Trophoblast cell (in vitro differentiated cells and primary cell): ENCODE measurements around the gene NTSR1.
A peak's percentile ranks its signal among the peaks of the same experiment; 100 is the strongest.

ENCODE experiments used
- DNase-seq, 2 donors: peaks; one replicate each; pipeline ENCODE4 v3.0.0-alpha.2; 2016
- H2AFZ ChIP-seq: 2 replicates; pipeline ENCODE4 v1.6.1; 2013; ENCODE audit warnings: low read length, moderate library complexity, mild to moderate bottlenecking; ENCODE audit not compliant: insufficient read depth, poor library complexity
- H2AK5ac ChIP-seq: 2 replicates; pipeline ENCODE4 v1.6.1; 2013; ENCODE audit warnings: mild to moderate bottlenecking, low read length
- H2BK120ac ChIP-seq: 2 replicates; pipeline ENCODE4 v1.6.1; 2013; ENCODE audit warnings: low read length, mild to moderate bottlenecking, moderate library complexity; ENCODE audit not compliant: insufficient read depth, poor library complexity
- H2BK12ac ChIP-seq: 2 replicates; pipeline ENCODE4 v1.6.1; 2013; ENCODE audit warnings: mild to moderate bottlenecking, low read length, moderate library complexity
- H2BK5ac ChIP-seq: 2 replicates; pipeline ENCODE4 v1.6.1; 2013; ENCODE audit warnings: low read length, low read depth, moderate library complexity, mild to moderate bottlenecking; ENCODE audit not compliant: poor library complexity
- H3K14ac ChIP-seq: 2 replicates; pipeline ENCODE4 v1.6.1; 2013; ENCODE audit warnings: mild to moderate bottlenecking, low read length
- H3K18ac ChIP-seq: 2 replicates; pipeline ENCODE4 v1.6.1; 2013; ENCODE audit warnings: mild to moderate bottlenecking, low read length
- H3K23ac ChIP-seq: 2 replicates; pipeline ENCODE4 v1.6.1; 2013; ENCODE audit warnings: low read length
- H3K27ac ChIP-seq: 2 replicates; pipeline ENCODE4 v1.5.1; 2013; ENCODE audit warnings: low read depth, mild to moderate bottlenecking, inconsistent platforms, low read length, moderate library complexity
- H3K27me3 ChIP-seq: 2 replicates; pipeline ENCODE4 v1.6.1; 2013; ENCODE audit warnings: inconsistent platforms, mild to moderate bottlenecking, low read length, moderate library complexity; ENCODE audit not compliant: insufficient read depth
- H3K36me3 ChIP-seq, 2 experiments: 1 replicate in 1 of 2; 2 replicates in 1 of 2; pipeline ENCODE4 v1.6.1; 2013; ENCODE audit warnings: low read length in 2 of 2, mild to moderate bottlenecking in 2 of 2, moderate library complexity in 1 of 2; ENCODE audit not compliant: insufficient read depth in 2 of 2, control insufficient read depth in 1 of 2
- H3K4ac ChIP-seq: 2 replicates; pipeline ENCODE4 v1.6.1; 2013; ENCODE audit warnings: low read depth, mild to moderate bottlenecking, low read length, moderate library complexity
- H3K4me1 ChIP-seq, 2 experiments: 1 replicate in 1 of 2; 2 replicates in 1 of 2; pipeline ENCODE4 v1.6.1; 2013; ENCODE audit warnings: low read length in 2 of 2, mild to moderate bottlenecking in 2 of 2, moderate library complexity in 1 of 2; ENCODE audit not compliant: insufficient read depth in 2 of 2, control insufficient read depth in 1 of 2
- H3K4me2 ChIP-seq: 2 replicates; pipeline ENCODE4 v1.6.1; 2013; ENCODE audit warnings: inconsistent platforms, mild to moderate bottlenecking, low read length, moderate library complexity
- H3K4me3 ChIP-seq: 2 replicates; pipeline ENCODE4 v1.5.1; 2013; ENCODE audit warnings: mild to moderate bottlenecking, low read depth, low read length, inconsistent platforms
- H3K79me1 ChIP-seq: one replicate; pipeline ENCODE4 v1.6.1; 2013; ENCODE audit warnings: low read length
- H3K79me2 ChIP-seq: 2 replicates; pipeline ENCODE4 v1.6.1; 2013; ENCODE audit warnings: low read length, mild to moderate bottlenecking; ENCODE audit not compliant: control insufficient read depth, insufficient read depth, poor library complexity
- H3K9ac ChIP-seq: 2 replicates; pipeline ENCODE4 v1.6.1; 2013; ENCODE audit warnings: mild to moderate bottlenecking, low read length
- H3K9me3 ChIP-seq: 2 replicates; pipeline ENCODE4 v1.6.1; 2013; ENCODE audit warnings: low read depth, mild to moderate bottlenecking, control low read depth, inconsistent platforms, low read length; ENCODE audit not compliant: insufficient read depth
- H4K12ac ChIP-seq: 2 replicates; pipeline ENCODE4 v1.6.1; 2013; ENCODE audit warnings: low read depth, mild to moderate bottlenecking, low read length, moderate library complexity
- H4K8ac ChIP-seq: 2 replicates; pipeline ENCODE4 v1.6.1; 2013; ENCODE audit warnings: low read depth, mild to moderate bottlenecking, low read length, moderate library complexity
- H4K91ac ChIP-seq: one replicate; pipeline ENCODE4 v1.6.1; 2013; ENCODE audit warnings: low read depth, mild to moderate bottlenecking, low read length, moderate library complexity
- WGBS: extraction: QIAGEN DNeasy Blood & Tissue Kit; methylation state at CpG from one replicate; pipeline ENCODE4 v1.1.7; 2013; ENCODE audit warnings: missing lambda C conversion rate; ENCODE audit not compliant: insufficient read length, insufficient coverage; ENCODE audit errors: extremely low coverage; 5-methylcytosine and 5-hydroxymethylcytosine counted together

The NTSR1 gene

DNA sequence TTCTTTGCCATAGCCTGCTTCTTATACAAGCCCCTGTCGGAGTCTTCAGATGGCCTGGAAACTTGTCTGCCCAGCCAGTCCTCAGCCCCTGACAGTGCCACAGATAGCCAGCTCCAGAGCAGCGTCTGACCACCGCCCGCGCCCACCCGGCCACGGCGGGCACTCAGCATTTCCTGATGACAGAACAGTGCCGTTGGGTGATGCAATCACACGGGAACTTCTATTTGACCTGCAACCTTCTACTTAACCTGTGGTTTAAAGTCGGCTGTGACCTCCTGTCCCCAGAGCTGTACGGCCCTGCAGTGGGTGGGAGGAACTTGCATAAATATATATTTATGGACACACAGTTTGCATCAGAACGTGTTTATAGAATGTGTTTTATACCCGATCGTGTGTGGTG, 36.9 kb upstream of the NTSR1 start:
- no peak overlapping the region for H2BK12ac ChIP-seq
- H2BK120ac ChIP-seq = no peak overlapping the region
- H4K12ac ChIP-seq = no peak overlapping the region
- no peak overlapping the region for H3K4me3 ChIP-seq
- H4K8ac ChIP-seq = no peak overlapping the region
- H3K79me1 ChIP-seq = no peaks in the 10 kb centered on the region
- no peaks in the 10 kb centered on the region for H3K79me2 ChIP-seq
- no peak overlapping the region for H3K9ac ChIP-seq
- H3K4me2 ChIP-seq = no peak overlapping the region
- no peak overlapping the region for H2BK5ac ChIP-seq
- no peak overlapping the region for H3K23ac ChIP-seq
- H3K9me3 ChIP-seq = peaks cover 1% of the 10 kb centered on the region
- H3K14ac ChIP-seq = no peak overlapping the region
- H3K18ac ChIP-seq = no peak overlapping the region
- H3K4me1 ChIP-seq = no peaks in the 10 kb centered on the region
- WGBS = no CpG with 5 or more reads among the region's 15 CpGs
- H2AK5ac ChIP-seq = no peak overlapping the region
- no peak overlapping the region for H3K4ac ChIP-seq
- H3K36me3 ChIP-seq = no peaks in the 10 kb centered on the region
- no peak overlapping the region for H2AFZ ChIP-seq
- no peaks in the 10 kb centered on the region for H3K27me3 ChIP-seq
- no peak for DNase-seq
- no peak overlapping the region for H4K91ac ChIP-seq
- no peak overlapping the region for H3K27ac ChIP-seq

DNA sequence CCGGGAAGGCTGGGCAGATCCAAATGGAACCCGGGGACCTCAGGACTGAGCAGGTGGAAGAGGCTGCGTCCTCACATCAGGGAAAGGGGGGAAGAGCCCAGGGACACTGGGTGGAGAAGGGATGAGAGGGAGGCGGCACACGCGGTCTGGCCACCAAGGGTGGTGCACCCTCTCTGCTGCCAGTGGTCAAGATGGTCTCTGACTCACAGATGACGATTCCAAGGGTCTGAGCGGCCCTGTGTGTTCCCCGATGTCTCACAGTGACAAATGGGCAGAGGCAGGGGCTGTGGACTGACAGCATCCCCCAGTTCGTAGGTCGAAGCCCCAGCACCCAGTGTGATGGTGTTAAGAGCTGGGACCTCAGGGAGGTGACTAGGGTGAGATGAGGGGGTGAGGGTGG, 34.3 kb upstream of the NTSR1 start:
- no peak overlapping the region for H3K27ac ChIP-seq
- no peak overlapping the region for H3K18ac ChIP-seq
- no peak overlapping the region for H2AK5ac ChIP-seq
- H3K4me3 ChIP-seq = no peak overlapping the region
- no peak overlapping the region for H2BK5ac ChIP-seq
- H2BK120ac ChIP-seq = no peak overlapping the region
- H4K8ac ChIP-seq = no peak overlapping the region
- no CpG with 5 or more reads among the region's 11 CpGs for WGBS
- no peak overlapping the region for H3K23ac ChIP-seq
- peaks cover 1% of the 10 kb centered on the region for H3K9me3 ChIP-seq
- no peaks in the 10 kb centered on the region for H3K27me3 ChIP-seq
- H3K4me2 ChIP-seq = no peak overlapping the region
- no peak overlapping the region for H3K4ac ChIP-seq
- no peak overlapping the region for H2AFZ ChIP-seq
- DNase-seq = no peak
- H3K4me1 ChIP-seq = no peaks in the 10 kb centered on the region
- no peaks in the 10 kb centered on the region for H3K79me1 ChIP-seq
- H4K91ac ChIP-seq = no peak overlapping the region
- no peak overlapping the region for H4K12ac ChIP-seq
- H3K79me2 ChIP-seq = no peaks in the 10 kb centered on the region
- no peak overlapping the region for H3K14ac ChIP-seq
- no peaks in the 10 kb centered on the region for H3K36me3 ChIP-seq
- H2BK12ac ChIP-seq = no peak overlapping the region
- no peak overlapping the region for H3K9ac ChIP-seq

DNA sequence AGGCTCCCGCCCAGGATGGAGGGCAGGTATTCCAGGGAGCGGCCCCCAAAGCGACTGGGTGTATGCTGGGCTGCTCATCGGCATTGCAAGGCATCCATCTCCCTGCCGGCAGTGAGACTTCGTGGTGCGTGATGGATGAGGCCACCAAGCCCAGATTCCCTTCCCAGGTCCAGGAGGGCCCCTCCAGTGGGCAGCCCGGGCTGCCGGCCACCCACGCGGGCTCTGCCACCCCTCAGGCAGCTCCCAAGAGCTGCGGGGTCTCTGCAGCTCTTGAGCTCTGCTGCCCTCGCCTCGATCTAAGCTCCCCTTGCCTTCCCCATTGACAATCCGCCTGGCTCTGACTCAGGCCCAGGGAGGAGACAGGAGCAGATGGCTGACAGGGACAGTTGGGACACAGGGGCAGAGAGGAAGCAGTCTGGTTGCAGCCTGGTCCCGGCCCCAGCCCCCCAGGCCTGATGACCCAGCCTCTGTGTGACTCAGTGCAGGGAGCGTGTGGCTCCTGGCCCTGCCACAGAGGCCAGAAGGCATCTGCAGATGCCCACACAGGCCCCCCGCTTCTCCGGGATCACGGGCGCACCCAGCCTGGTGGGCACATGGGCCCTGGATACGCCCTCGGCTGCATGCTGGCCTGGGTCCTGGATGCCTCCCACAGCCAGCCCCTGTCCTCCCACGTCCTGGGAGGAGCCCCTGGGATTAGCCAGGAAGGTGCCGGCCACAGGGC, 33.3 kb upstream of the NTSR1 start:
- Histone ChIP-seq H2AFZ (no peak overlapping the region), H2BK5ac (no peak overlapping the region), H3K14ac (no peak overlapping the region), H3K79me1 (no peaks in the 10 kb centered on the region), H3K4ac (no peak overlapping the region), H3K4me2 (no peak overlapping the region), H3K9me3 (peaks cover 1% of the 10 kb centered on the region), H4K12ac (no peak overlapping the region), H3K27ac (no peak overlapping the region), H2BK12ac (no peak overlapping the region), H3K79me2 (no peaks in the 10 kb centered on the region), H3K36me3 (no peaks in the 10 kb centered on the region), H2AK5ac (no peak overlapping the region), H3K27me3 (no peaks in the 10 kb centered on the region), H4K8ac (no peak overlapping the region), H3K4me1 (no peaks in the 10 kb centered on the region), H4K91ac (no peak overlapping the region), H3K23ac (no peak overlapping the region), H3K4me3 (no peak overlapping the region), H3K9ac (no peak overlapping the region), H2BK120ac (no peak overlapping the region), H3K18ac (no peak overlapping the region)
- peak; percentile 52 to 58 for DNase-seq
- no CpG with 5 or more reads among the region's 25 CpGs for WGBS

DNA sequence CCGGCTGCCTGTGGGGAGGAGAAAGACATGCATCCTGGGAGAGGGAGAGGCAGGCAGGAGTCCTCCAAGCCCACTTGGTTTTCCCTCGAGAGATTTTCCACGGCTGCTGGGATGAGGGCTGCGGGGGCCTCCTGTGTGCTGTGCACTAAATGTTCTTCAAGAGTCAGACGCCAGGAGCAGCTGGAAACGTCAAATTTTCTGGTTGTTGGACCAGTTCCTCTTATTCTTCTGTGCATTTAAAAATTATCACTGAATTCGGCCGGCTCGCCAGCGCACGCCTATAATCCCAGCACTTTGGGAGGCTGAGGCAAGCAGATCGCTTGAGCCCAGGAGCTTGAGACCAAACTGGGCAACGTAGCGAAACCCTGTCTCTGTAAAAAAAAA, 32.8 kb upstream of the NTSR1 start:
- H3K4ac ChIP-seq = no peak overlapping the region
- H2BK5ac ChIP-seq = no peak overlapping the region
- no peak overlapping the region for H2AFZ ChIP-seq
- no peaks in the 10 kb centered on the region for H3K27me3 ChIP-seq
- H3K14ac ChIP-seq = no peak overlapping the region
- no peak overlapping the region for H3K9ac ChIP-seq
- H3K18ac ChIP-seq = no peak overlapping the region
- H4K12ac ChIP-seq = no peak overlapping the region
- peaks cover 1% of the 10 kb centered on the region for H3K9me3 ChIP-seq
- no peaks in the 10 kb centered on the region for H3K4me1 ChIP-seq
- H3K23ac ChIP-seq = no peak overlapping the region
- H3K79me2 ChIP-seq = no peaks in the 10 kb centered on the region
- H3K4me2 ChIP-seq = no peak overlapping the region
- H3K27ac ChIP-seq = no peak overlapping the region
- H2AK5ac ChIP-seq = no peak overlapping the region
- no peak overlapping the region for H3K4me3 ChIP-seq
- no peaks in the 10 kb centered on the region for H3K36me3 ChIP-seq
- H3K79me1 ChIP-seq = no peaks in the 10 kb centered on the region
- no peak overlapping the region for H2BK120ac ChIP-seq
- no peak overlapping the region for H4K91ac ChIP-seq
- no peak for DNase-seq
- no CpG with 5 or more reads among the region's 14 CpGs for WGBS
- H2BK12ac ChIP-seq = no peak overlapping the region
- no peak overlapping the region for H4K8ac ChIP-seq
